Karpas-422 (cell line): ENCODE data around the gene FERD3L. TPM values are rescaled to one million over a fixed set of nuclear protein-coding genes. Genes with fewer than 3 reads are reported as not detected.

Experiments used
- DNase-seq: peaks from one replicate; pipeline ENCODE4 v3.0.0-alpha.2; 2015
- H2AFZ ChIP-seq: fragments of 200-600 bp; sonication (generic); 2 replicates; pipeline ENCODE4 v1.6.1; 2014; ENCODE audit warnings: antibody characterized with exemption, low read length, mixed read lengths
- H3K27ac ChIP-seq: fragments of 200-600 bp; sonication (generic); 2 replicates; pipeline ENCODE4 v1.5.1; 2014; ENCODE audit warnings: mild to moderate bottlenecking, low read length, moderate library complexity
- H3K27me3 ChIP-seq: fragments of 200-600 bp; sonication (generic); 2 replicates; pipeline ENCODE4 v1.6.1; 2014; ENCODE audit warnings: low read length, mixed read lengths
- H3K36me3 ChIP-seq: fragments of 200-600 bp; sonication (generic); 2 replicates; pipeline ENCODE4 v1.6.1; 2014; ENCODE audit warnings: low read length, mixed read lengths; ENCODE audit not compliant: insufficient read depth
- H3K4me1 ChIP-seq: fragments of 200-600 bp; sonication (generic); 2 replicates; pipeline ENCODE4 v1.6.1; 2014; ENCODE audit warnings: mild to moderate bottlenecking, low read length, mixed read lengths
- H3K4me2 ChIP-seq: fragments of 200-600 bp; sonication (generic); 2 replicates; pipeline ENCODE4 v1.6.1; 2014; ENCODE audit warnings: low read length, low read depth, mild to moderate bottlenecking; ENCODE audit not compliant: poor library complexity, severe bottlenecking
- H3K4me3 ChIP-seq: fragments of 200-600 bp; sonication (generic); 2 replicates; pipeline ENCODE4 v1.5.1; 2014; ENCODE audit warnings: mild to moderate bottlenecking, antibody characterized with exemption, low read length, mixed read lengths
- H3K79me2 ChIP-seq: fragments of 200-600 bp; sonication (generic); 2 replicates; pipeline ENCODE4 v1.6.1; 2014; ENCODE audit warnings: mild to moderate bottlenecking, low read length, mixed read lengths
- H3K9ac ChIP-seq: fragments of 200-600 bp; sonication (generic); 2 replicates; pipeline ENCODE4 v1.6.0; 2014; ENCODE audit warnings: low read length
- H3K9me2 ChIP-seq: fragments of 200-600 bp; sonication (generic), shearing (Covaris generic); replicated peaks from 2 replicates; pipeline ENCODE4 v1.6.0; 2014; ENCODE audit warnings: mild to moderate bottlenecking, low read length, moderate library complexity; ENCODE audit not compliant: insufficient read depth
- H3K9me3 ChIP-seq: fragments of 300-700, 200-600 bp; sonication (generic); 2 replicates; pipeline ENCODE4 v1.6.1; 2014; ENCODE audit warnings: low read length, mixed read lengths
- H4K20me1 ChIP-seq: fragments of 200-600 bp; sonication (generic); 2 replicates; pipeline ENCODE4 v1.6.1; 2014; ENCODE audit warnings: mild to moderate bottlenecking, antibody characterized with exemption, low read length, low read depth; ENCODE audit not compliant: insufficient read depth
- total RNA-seq: library from RNA; depleted of rRNA; stranded (reverse); fragments of >200 nt; shearing (Covaris generic); gene quantifications from 2 replicates; pipeline ENCODE4 v1.2.3, GENCODE V29; 2014; ENCODE audit warnings: low replicate concordance

Gene FERD3L
- total RNA-seq, 1 experiment from 2014 or later: not detected

DNA sequence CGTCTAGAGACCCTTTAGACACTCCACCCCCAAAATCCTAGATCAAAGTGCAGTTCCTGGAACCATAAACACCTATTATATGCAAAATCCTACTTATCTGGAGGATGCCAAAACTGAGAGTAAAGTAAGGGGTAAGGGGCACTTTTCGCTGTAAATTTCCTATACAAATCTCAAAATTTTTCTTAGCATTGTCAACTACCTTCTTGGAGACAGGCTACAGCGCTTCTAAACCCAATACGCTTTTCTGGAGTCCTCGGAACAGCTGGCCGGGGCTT is 38.2 kb downstream of the FERD3L start:
- H3K9ac ChIP-seq: no peak overlapping the region
- no peaks in the 10 kb centered on the region for H4K20me1 ChIP-seq
- no peaks in the 10 kb centered on the region for H3K27me3 ChIP-seq
- no peaks in the 10 kb centered on the region for H3K79me2 ChIP-seq
- no peak overlapping the region for H2AFZ ChIP-seq
- H3K9me2 ChIP-seq: no peaks in the 10 kb centered on the region
- no peaks in the 10 kb centered on the region for H3K36me3 ChIP-seq
- H3K9me3 ChIP-seq: no peaks in the 10 kb centered on the region
- no peak overlapping the region for H3K4me3 ChIP-seq
- H3K27ac ChIP-seq: no peak overlapping the region
- DNase-seq: no peak
- no peak overlapping the region for H3K4me2 ChIP-seq
- no peaks in the 10 kb centered on the region for H3K4me1 ChIP-seq

DNA sequence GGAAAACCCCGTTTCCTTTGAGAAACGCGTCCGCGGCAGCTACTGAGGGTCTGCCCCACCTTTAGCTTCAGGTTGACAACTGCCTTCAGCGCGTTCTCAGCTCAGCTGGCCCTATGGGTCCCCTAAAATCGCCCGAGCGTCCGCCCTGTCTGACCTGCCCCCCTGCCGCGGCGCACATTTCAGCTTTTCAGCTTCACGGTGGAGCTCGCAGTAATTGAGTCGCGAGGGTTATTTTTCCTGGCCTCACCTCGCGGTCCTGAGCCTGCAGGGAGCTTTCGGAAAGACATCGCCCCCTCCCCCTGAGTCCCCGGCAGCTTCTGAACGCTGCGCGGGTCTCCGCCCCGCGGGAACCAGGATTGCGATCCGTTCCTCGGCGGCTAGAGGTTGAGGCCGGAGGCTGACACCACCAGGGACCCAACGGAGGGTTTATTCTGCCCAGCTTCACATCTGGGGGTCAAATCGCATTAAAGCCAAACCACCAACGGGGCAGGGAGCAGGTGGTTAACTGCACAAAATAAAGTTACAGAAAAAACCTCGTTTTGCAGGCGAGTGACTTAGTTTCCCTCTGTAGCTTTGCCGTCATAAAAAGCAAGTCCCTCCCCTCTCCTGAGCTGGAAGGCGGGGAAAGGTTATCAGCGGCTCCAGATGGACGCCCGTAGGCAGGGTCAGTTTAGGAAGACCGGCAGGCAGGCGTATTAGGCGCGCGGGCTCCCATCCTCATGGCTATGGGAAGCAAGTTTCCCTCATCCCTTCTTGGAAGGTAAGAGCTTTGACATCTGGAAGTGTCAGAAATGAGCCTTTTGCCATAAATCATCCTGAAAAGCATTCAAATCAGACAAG is 38.8 kb downstream of the FERD3L start:
- DNase-seq: no peak
- no peaks in the 10 kb centered on the region for H3K4me1 ChIP-seq

DNA sequence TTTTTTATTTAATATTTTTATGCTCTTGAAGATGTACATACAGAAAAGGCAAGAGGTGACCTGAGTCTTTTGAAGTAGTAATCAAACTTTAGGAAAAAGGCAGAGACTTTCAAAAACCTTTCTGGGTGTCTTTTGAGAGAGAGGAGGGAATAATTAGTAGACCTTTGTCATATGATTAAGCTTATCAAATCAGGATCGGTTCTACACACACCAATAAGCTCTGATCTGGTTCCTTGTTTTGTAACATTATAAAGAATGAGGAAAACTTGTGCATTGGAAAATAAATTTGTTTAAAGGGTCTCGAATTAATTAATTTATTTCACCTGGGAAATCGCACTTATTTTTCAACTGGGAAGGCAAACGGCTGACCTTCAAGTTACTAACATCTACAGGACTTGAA is 39.7 kb downstream of the FERD3L start:
- H3K4me1 ChIP-seq: no peaks in the 10 kb centered on the region
- DNase-seq: no peak
- no peak overlapping the region for H2AFZ ChIP-seq
- no peak overlapping the region for H3K4me3 ChIP-seq
- H3K79me2 ChIP-seq: no peaks in the 10 kb centered on the region
- no peak overlapping the region for H3K4me2 ChIP-seq
- no peaks in the 10 kb centered on the region for H3K9me2 ChIP-seq
- H4K20me1 ChIP-seq: no peaks in the 10 kb centered on the region
- H3K27ac ChIP-seq: no peak overlapping the region
- no peak overlapping the region for H3K9ac ChIP-seq
- H3K36me3 ChIP-seq: no peaks in the 10 kb centered on the region
- H3K9me3 ChIP-seq: no peaks in the 10 kb centered on the region
- no peaks in the 10 kb centered on the region for H3K27me3 ChIP-seq

More for the DNA sequence above, 38.8 kb downstream of the FERD3L start:
- Histone ChIP-seq H3K27me3 (no peaks in the 10 kb centered on the region), H3K4me2 (no peak overlapping the region), H3K9me3 (no peaks in the 10 kb centered on the region), H3K4me3 (no peak overlapping the region), H3K9me2 (no peaks in the 10 kb centered on the region), H2AFZ (no peak overlapping the region), H4K20me1 (no peaks in the 10 kb centered on the region), H3K27ac (no peak overlapping the region), H3K36me3 (no peaks in the 10 kb centered on the region), H3K9ac (no peak overlapping the region), H3K79me2 (no peaks in the 10 kb centered on the region)

DNA sequence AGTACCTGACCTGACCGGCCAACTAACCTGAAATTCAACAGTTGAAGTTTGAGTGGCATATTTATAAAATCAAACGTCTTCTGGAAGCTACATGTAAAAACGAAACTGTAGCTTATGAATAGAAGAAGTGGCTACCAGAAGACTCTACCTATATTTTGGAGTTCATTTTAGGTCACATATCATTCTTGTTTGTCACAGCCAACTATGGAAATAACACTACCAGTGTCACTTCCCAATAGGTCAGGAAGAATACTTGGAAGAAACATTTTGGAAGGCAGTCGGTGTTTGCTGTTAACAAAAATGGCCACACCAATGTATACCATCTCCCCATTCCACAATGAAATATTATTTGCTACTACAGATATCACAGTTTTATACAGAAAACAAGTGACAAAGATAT is 40.4 kb downstream of the FERD3L start:
- H2AFZ ChIP-seq: no peak overlapping the region
- H3K79me2 ChIP-seq: no peaks in the 10 kb centered on the region
- no peak overlapping the region for H3K4me2 ChIP-seq
- no peak overlapping the region for H3K27ac ChIP-seq
- no peaks in the 10 kb centered on the region for H3K9me3 ChIP-seq
- no peak for DNase-seq
- no peak overlapping the region for H3K4me3 ChIP-seq
- H3K4me1 ChIP-seq: no peaks in the 10 kb centered on the region
- no peaks in the 10 kb centered on the region for H3K36me3 ChIP-seq
- no peaks in the 10 kb centered on the region for H4K20me1 ChIP-seq
- no peak overlapping the region for H3K9ac ChIP-seq
- no peaks in the 10 kb centered on the region for H3K27me3 ChIP-seq
- no peaks in the 10 kb centered on the region for H3K9me2 ChIP-seq

GRCh38 chr7:19102884-19103283 is 42.3 kb downstream of the FERD3L start:
- H3K4me3 ChIP-seq: no peak overlapping the region
- H3K9me2 ChIP-seq: no peaks in the 10 kb centered on the region
- H3K9ac ChIP-seq: no peak overlapping the region
- no peak for DNase-seq
- no peaks in the 10 kb centered on the region for H3K79me2 ChIP-seq
- no peak overlapping the region for H3K4me2 ChIP-seq
- no peaks in the 10 kb centered on the region for H3K36me3 ChIP-seq
- no peaks in the 10 kb centered on the region for H3K9me3 ChIP-seq
- no peaks in the 10 kb centered on the region for H3K4me1 ChIP-seq
- no peaks in the 10 kb centered on the region for H4K20me1 ChIP-seq
- H2AFZ ChIP-seq: no peak overlapping the region
- no peak overlapping the region for H3K27ac ChIP-seq
- no peaks in the 10 kb centered on the region for H3K27me3 ChIP-seq

- Histone ChIP-seq H3K27ac (no peak overlapping the region), H2AFZ (no peak overlapping the region), H3K27me3 (no peaks in the 10 kb centered on the region), H3K4me3 (no peak overlapping the region), H4K20me1 (no peaks in the 10 kb centered on the region), H3K9ac (no peak overlapping the region), H3K36me3 (no peaks in the 10 kb centered on the region), H3K79me2 (no peaks in the 10 kb centered on the region), H3K9me3 (no peaks in the 10 kb centered on the region), H3K4me1 (no peaks in the 10 kb centered on the region), H3K4me2 (no peak overlapping the region), H3K9me2 (no peaks in the 10 kb centered on the region)
- no peak for DNase-seq
Observed at GRCh38 chr7:19101909-19102308, 43.3 kb downstream of the FERD3L start.

DNA sequence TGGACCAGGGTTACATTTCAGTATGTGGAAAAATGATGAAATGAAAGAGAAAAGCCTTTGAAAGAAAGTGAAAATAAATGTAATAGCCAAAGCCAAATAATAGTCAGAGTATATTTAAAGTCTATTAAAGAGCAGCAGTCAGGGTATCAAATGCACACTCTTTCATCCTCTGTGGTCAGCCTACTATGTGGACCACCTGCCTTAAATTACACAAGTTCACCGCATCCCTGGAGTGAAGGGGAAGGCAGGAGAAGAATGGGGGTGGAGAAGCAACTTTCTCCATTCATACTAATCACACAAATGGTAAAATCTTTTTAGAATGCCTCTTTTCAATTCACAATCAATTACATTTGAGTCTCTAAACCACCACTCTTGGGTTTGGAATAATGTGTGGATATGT is 43.7 kb downstream of the FERD3L start:
- no peak for DNase-seq
- H3K27me3 ChIP-seq: no peaks in the 10 kb centered on the region
- no peaks in the 10 kb centered on the region for H3K9me3 ChIP-seq
- H3K4me2 ChIP-seq: no peak overlapping the region
- H3K4me3 ChIP-seq: no peak overlapping the region
- H3K36me3 ChIP-seq: no peaks in the 10 kb centered on the region
- H3K4me1 ChIP-seq: no peaks in the 10 kb centered on the region
- no peaks in the 10 kb centered on the region for H4K20me1 ChIP-seq
- H2AFZ ChIP-seq: no peak overlapping the region
- H3K79me2 ChIP-seq: no peaks in the 10 kb centered on the region
- H3K9me2 ChIP-seq: no peaks in the 10 kb centered on the region
- no peak overlapping the region for H3K27ac ChIP-seq
- no peak overlapping the region for H3K9ac ChIP-seq

DNA sequence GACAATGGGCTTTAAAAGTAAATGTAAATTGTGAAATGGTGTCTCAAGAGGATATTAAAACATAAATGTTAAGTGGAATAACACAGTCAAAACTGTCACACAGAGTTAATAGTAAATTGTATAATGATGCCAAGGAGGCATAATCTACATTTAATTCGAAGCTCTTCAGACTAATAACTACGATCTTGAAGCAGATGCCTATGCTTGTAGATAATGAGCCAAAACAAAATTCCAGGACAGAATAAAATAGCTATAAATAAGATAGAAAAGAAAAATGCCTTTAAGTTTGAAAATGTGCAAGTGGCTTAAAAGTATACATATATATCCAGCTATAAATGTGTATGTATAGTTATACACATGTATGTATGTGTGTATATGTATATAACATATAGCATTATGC is 45.3 kb downstream of the FERD3L start:
- H3K4me2 ChIP-seq: no peak overlapping the region
- no peak overlapping the region for H3K4me3 ChIP-seq
- no peaks in the 10 kb centered on the region for H3K79me2 ChIP-seq
- H3K9me3 ChIP-seq: no peaks in the 10 kb centered on the region
- no peaks in the 10 kb centered on the region for H4K20me1 ChIP-seq
- H3K27ac ChIP-seq: no peak overlapping the region
- H3K4me1 ChIP-seq: no peaks in the 10 kb centered on the region
- DNase-seq: no peak
- H2AFZ ChIP-seq: no peak overlapping the region
- no peaks in the 10 kb centered on the region for H3K9me2 ChIP-seq
- no peaks in the 10 kb centered on the region for H3K27me3 ChIP-seq
- H3K9ac ChIP-seq: no peak overlapping the region
- no peaks in the 10 kb centered on the region for H3K36me3 ChIP-seq
